Measurements from ENCODE around the gene RECQL5. TPM values are rescaled to one million over a fixed set of nuclear protein-coding genes. Genes with fewer than 3 reads are reported as not detected.

RECQL5 gene
- polyA plus RNA-seq, 1 of the 3 experiments (the other 2 are of a cell fraction), result 25.3 TPM

DNA sequence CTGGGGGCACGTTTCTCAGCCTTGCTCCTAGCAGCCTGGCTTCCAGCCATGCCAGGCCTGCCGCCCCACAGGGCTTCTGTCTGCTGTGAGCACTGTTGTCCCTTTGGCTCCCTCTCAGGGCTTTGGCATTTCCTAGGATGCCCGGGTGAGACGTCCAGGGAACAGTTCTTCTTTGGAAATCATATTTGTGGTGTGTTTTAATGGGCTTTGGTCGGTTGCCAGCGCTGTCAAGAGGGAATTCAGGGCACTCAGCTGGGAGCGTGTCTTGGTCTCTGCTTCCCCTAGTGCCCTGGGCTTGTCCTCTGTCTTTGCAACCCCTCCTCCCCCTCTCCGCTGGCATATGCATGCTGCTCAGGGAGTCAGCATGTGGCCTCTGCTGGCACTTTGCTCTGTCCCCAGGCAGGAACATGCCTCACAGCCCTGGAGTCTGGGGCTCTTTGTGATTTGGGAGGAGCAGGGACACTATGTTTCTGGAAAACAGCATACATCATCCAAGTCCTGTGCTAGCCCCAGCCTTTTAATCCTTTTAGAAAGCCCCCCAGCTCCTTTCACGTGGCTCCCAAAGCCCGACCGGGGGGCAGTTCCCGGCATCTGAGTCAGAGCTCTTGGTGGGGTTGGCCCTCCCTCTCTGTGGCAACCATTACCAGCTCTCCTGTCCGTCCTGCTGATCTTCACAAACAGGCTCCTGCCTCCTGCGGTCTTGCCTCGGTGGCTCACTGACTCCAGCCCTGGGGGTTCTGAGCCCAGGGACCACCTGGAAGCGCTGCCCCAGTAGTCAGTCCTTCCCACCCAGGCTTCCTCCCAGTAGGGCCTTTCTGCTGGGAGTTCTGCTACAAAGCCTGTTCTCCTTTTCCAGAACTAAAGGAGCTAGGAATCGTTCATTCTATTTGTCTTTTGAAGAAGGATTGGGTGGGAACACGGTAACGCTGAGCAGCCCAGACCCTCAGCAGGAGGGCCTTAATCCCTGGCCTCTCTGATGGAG lies 26.8 kb upstream of the RECQL5 start (continued):
- no peak for TF ChIP-seq FOXJ3 (CRISPR knock-in tag; IDR thresholded peaks at IDR 0.05)
- no peak for TF ChIP-seq EZH2phosphoT487 (IDR thresholded peaks at IDR 0.05; ENCODE audit: borderline replicate concordance, low read depth)
- TF ChIP-seq RCOR1 (IDR thresholded peaks at IDR 0.05; ENCODE audit: low read length), result peak; percentile 56; the same call in 1 of the 2 replicates
- TF ChIP-seq, protein P1, sequence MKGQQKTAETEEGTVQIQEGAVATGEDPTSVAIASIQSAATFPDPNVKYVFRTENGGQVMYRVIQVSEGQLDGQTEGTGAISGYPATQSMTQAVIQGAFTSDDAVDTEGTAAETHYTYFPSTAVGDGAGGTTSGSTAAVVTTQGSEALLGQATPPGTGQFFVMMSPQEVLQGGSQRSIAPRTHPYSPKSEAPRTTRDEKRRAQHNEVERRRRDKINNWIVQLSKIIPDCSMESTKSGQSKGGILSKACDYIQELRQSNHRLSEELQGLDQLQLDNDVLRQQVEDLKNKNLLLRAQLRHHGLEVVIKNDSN (IDR thresholded peaks at IDR 0.05; ENCODE audit: borderline replicate concordance, low read depth), result peak; percentile 52; the same call in 1 of the 2 replicates
- peak; percentile 98 for TF ChIP-seq RXRA (IDR thresholded peaks at IDR 0.05; ENCODE audit: borderline replicate concordance, low read depth)
- TF ChIP-seq, protein P2, sequence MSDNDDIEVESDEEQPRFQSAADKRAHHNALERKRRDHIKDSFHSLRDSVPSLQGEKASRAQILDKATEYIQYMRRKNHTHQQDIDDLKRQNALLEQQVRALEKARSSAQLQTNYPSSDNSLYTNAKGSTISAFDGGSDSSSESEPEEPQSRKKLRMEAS (IDR thresholded peaks at IDR 0.05; ENCODE audit: low read depth), result peak; percentile 99
- TF ChIP-seq, protein P3, sequence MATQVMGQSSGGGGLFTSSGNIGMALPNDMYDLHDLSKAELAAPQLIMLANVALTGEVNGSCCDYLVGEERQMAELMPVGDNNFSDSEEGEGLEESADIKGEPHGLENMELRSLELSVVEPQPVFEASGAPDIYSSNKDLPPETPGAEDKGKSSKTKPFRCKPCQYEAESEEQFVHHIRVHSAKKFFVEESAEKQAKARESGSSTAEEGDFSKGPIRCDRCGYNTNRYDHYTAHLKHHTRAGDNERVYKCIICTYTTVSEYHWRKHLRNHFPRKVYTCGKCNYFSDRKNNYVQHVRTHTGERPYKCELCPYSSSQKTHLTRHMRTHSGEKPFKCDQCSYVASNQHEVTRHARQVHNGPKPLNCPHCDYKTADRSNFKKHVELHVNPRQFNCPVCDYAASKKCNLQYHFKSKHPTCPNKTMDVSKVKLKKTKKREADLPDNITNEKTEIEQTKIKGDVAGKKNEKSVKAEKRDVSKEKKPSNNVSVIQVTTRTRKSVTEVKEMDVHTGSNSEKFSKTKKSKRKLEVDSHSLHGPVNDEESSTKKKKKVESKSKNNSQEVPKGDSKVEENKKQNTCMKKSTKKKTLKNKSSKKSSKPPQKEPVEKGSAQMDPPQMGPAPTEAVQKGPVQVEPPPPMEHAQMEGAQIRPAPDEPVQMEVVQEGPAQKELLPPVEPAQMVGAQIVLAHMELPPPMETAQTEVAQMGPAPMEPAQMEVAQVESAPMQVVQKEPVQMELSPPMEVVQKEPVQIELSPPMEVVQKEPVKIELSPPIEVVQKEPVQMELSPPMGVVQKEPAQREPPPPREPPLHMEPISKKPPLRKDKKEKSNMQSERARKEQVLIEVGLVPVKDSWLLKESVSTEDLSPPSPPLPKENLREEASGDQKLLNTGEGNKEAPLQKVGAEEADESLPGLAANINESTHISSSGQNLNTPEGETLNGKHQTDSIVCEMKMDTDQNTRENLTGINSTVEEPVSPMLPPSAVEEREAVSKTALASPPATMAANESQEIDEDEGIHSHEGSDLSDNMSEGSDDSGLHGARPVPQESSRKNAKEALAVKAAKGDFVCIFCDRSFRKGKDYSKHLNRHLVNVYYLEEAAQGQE (IDR thresholded peaks at IDR 0.05; ENCODE audit: low read depth, low read length), result peak; percentile 72

DNA sequence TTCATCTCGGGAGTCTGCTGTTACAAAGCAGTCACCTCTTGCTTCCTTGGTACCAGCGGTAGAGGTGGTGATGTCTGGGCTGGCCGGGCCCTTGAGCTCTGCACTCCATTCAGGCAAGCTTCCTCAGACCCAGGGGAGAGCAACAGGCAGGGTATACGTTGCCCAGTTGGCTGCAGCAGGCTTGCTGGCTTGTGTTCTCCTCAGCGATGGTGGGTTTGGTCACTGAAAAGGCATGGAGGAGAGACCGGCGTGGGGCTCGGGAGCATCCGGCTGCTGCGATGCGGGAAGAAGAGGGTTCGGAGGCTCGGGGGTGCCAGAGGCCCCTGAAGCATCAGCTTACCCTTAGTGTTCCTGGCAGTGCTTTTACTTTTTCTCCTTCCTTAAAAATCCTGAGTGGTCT lies 26.0 kb upstream of the RECQL5 start:
- DNase-seq, result no peak
- CTCF ChIA-PET, result interaction anchor here (0.6 to 6.9 kb wide), 17 partner anchors 10 to 280 kb away, joined by 3 to 69 read pairs (median 5); partner anchors contain the start of genes RECQL5, SMIM5 and TSEN54
- Histone ChIP-seq H3K27me3 (ENCODE audit: insufficient read depth) (no peaks in the 10 kb centered on the region), H3F3A (replicated peaks; ENCODE audit: insufficient read depth) (peaks cover 57% of the 10 kb centered on the region), H3K9ac (peak overlapping the region; percentile 52; the same call in 1 of the 2 replicates), H3K79me2 (ENCODE audit: insufficient read depth) (peaks cover 83% of the 10 kb centered on the region), H4K20me1 (ENCODE audit: insufficient read depth) (no peaks in the 10 kb centered on the region), H3K4me1 (ENCODE audit: control insufficient read depth in 1 of 2, insufficient read depth in 2 of 2, low read depth in 1 of 2, low read length in 1 of 2) (peaks cover 45 to 68% of the 10 kb centered on the region in 2 experiments; a peak in 3 of 4 replicates), H3K27ac (ENCODE audit: low read depth in 2 of 2, low read length in 1 of 2) (peak overlapping the region; percentile 91 to 99), H2AFZ (ENCODE audit: low read depth) (no peak overlapping the region), H3K4me3 (ENCODE audit: low read depth in 2 of 2, low read length in 1 of 2) (no peak overlapping the region), H3K9me3 (no peaks in the 10 kb centered on the region), H3K9me2 (no peaks in the 10 kb centered on the region), H3K36me3 (replicated peaks in 1 of 2; ENCODE audit: control insufficient read depth in 1 of 2, insufficient read depth in 2 of 2, low read length in 1 of 2) (peaks cover 26 to 36% of the 10 kb centered on the region in 2 experiments), H3K4me2 (peak overlapping the region; percentile 73)
- 62% methylated on average over 13 of the region's 13 CpGs for WGBS (ENCODE audit: low lambda C conversion rate)
- POLR2A ChIA-PET, result interaction anchor here (1.0 to 1.3 kb wide), 2 partner anchors 25 to 177 kb away, joined by 3 to 5 read pairs; partner anchors contain the start of genes RECQL5, SAP30BP and TSEN54
- TF ChIP-seq SMC3 (IDR thresholded peaks at IDR 0.05; ENCODE audit: low read depth, low read length) (no peak), ELF1 (IDR thresholded peaks at IDR 0.05) (no peak), EP300 (IDR thresholded peaks at IDR 0.05; ENCODE audit: borderline replicate concordance in 1 of 2, low read depth in 1 of 2, low read length in 1 of 2) (no peak), RCOR1 (IDR thresholded peaks at IDR 0.05; ENCODE audit: low read length) (no peak), POLR2AphosphoS5 (IDR thresholded peaks at IDR 0.05; ENCODE audit: low read depth, low read length) (no peak), EZH2phosphoT487 (IDR thresholded peaks at IDR 0.05; ENCODE audit: borderline replicate concordance, low read depth) (no peak), CHD2 (IDR thresholded peaks at IDR 0.05; ENCODE audit: low read length, partially characterized antibody) (no peak), MEF2A (IDR thresholded peaks at IDR 0.05; ENCODE audit: borderline replicate concordance, low read depth) (no peak), SIN3A (IDR thresholded peaks at IDR 0.05; ENCODE audit: borderline replicate concordance, low read depth, low read length) (no peak)
- TF ChIP-seq, protein P3 (IDR thresholded peaks at IDR 0.05; ENCODE audit: low read depth, low read length), result no peak
- TF ChIP-seq, protein P4, sequence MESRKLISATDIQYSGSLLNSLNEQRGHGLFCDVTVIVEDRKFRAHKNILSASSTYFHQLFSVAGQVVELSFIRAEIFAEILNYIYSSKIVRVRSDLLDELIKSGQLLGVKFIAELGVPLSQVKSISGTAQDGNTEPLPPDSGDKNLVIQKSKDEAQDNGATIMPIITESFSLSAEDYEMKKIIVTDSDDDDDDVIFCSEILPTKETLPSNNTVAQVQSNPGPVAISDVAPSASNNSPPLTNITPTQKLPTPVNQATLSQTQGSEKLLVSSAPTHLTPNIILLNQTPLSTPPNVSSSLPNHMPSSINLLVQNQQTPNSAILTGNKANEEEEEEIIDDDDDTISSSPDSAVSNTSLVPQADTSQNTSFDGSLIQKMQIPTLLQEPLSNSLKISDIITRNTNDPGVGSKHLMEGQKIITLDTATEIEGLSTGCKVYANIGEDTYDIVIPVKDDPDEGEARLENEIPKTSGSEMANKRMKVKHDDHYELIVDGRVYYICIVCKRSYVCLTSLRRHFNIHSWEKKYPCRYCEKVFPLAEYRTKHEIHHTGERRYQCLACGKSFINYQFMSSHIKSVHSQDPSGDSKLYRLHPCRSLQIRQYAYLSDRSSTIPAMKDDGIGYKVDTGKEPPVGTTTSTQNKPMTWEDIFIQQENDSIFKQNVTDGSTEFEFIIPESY (IDR thresholded peaks at IDR 0.05; ENCODE audit: borderline replicate concordance, low read depth), result no peak
